ENCODE measurements around the gene PIGQ.

PIGQ gene

GRCh38 chr16:555528-556473 lies 14.0 kb upstream of the PIGQ start:
- DNase-seq (ENCODE audit: low read depth), result no peak

- no peak for DNase-seq (ENCODE audit: low read depth)
Observed at GRCh38 chr16:556474-557173, 13.1 kb upstream of the PIGQ start.

- DNase-seq (ENCODE audit: low read depth), result no peak
Observed at GRCh38 chr16:557463-558297, 12.1 kb upstream of the PIGQ start.

GRCh38 chr16:558298-559020 lies 11.3 kb upstream of the PIGQ start:
- no peak for DNase-seq (ENCODE audit: low read depth)

- no peak for DNase-seq (ENCODE audit: low read depth)
Observed at GRCh38 chr16:559021-559380, 10.8 kb upstream of the PIGQ start.

GRCh38 chr16:559411-560203 lies 10.2 kb upstream of the PIGQ start:
- DNase-seq (ENCODE audit: low read depth), result no peak

GRCh38 chr16:560204-560700 lies 9.5 kb upstream of the PIGQ start, which contains the start of gene PRR35:
TSS of gene PRR35 (plus strand) at chr16:560394. CDS start at chr16:563295, 2,901 bp downstream.
- no peak for DNase-seq (ENCODE audit: low read depth)

- DNase-seq (ENCODE audit: low read depth), result no peak
Observed at GRCh38 chr16:560701-561412, 8.9 kb upstream of the PIGQ start.

GRCh38 chr16:561413-561794 lies 8.4 kb upstream of the PIGQ start:
- DNase-seq (ENCODE audit: low read depth), result no peak

GRCh38 chr16:561957-562938 lies 7.5 kb upstream of the PIGQ start:
- no peak for DNase-seq (ENCODE audit: low read depth)

- no peak for DNase-seq (ENCODE audit: low read depth)
Observed at GRCh38 chr16:563072-563644, 6.6 kb upstream of the PIGQ start.

GRCh38 chr16:564690-565418 lies 4.9 kb upstream of the PIGQ start:
- no peak for DNase-seq (ENCODE audit: low read depth)

- DNase-seq (ENCODE audit: low read depth), result no peak
Observed at GRCh38 chr16:565419-566330, 4.1 kb upstream of the PIGQ start.

- DNase-seq (ENCODE audit: low read depth), result no peak
Observed at GRCh38 chr16:566475-567372, 3.0 kb upstream of the PIGQ start, which contains the start of gene NHLRC4. TSS of gene NHLRC4 (plus strand) at chr16:567005. CDS start at chr16:568048, 1,043 bp downstream.

Data from activated T-cell treated with anti-CD3 and anti-CD28 coated beads for 24 hours (primary cell).